GM23248 (cell line): ENCODE measurements around the gene MSX2. TPM values are rescaled to one million over a fixed set of nuclear protein-coding genes. Genes with fewer than 3 reads are reported as not detected.

Experiments
- DNase-seq: peaks from one replicate; pipeline ENCODE4 v3.0.0-alpha.2; 2015
- H2AFZ ChIP-seq: fragments of 200-600 bp; sonication (generic); 2 replicates; pipeline ENCODE4 v1.6.1; 2016; ENCODE audit warnings: antibody characterized with exemption
- H3F3A ChIP-seq: fragments of 200-600 bp; sonication (generic); 2 replicates; pipeline ENCODE4 v1.6.1; 2016; ENCODE audit warnings: mild to moderate bottlenecking, antibody characterized with exemption, mixed run types; ENCODE audit not compliant: insufficient read depth
- H3K27ac ChIP-seq: fragments of 200-600 bp; sonication (generic); 2 replicates; pipeline ENCODE4 v1.5.1; 2016; ENCODE audit warnings: mild to moderate bottlenecking
- H3K27me3 ChIP-seq: fragments of 200-600 bp; sonication (generic); replicated peaks from 2 replicates; pipeline ENCODE4 v1.6.1; 2016; ENCODE audit warnings: mild to moderate bottlenecking; ENCODE audit not compliant: insufficient read depth
- H3K36me3 ChIP-seq: fragments of 200-600 bp; sonication (generic); 2 replicates; pipeline ENCODE4 v1.6.1; 2016; ENCODE audit warnings: low read depth, mild to moderate bottlenecking
- H3K4me1 ChIP-seq: fragments of 200-600 bp; sonication (generic); 2 replicates; pipeline ENCODE4 v1.6.1; 2016; ENCODE audit warnings: mild to moderate bottlenecking; ENCODE audit not compliant: insufficient read depth
- H3K4me2 ChIP-seq: fragments of 200-600 bp; sonication (generic); one replicate; pipeline ENCODE4 v1.6.1; 2016; ENCODE audit warnings: mild to moderate bottlenecking; ENCODE audit not compliant: unreplicated experiment
- H3K4me3 ChIP-seq: fragments of 200-600 bp; sonication (generic); 2 replicates; pipeline ENCODE4 v1.5.1; 2016; ENCODE audit warnings: mild to moderate bottlenecking
- H3K79me2 ChIP-seq: fragments of 200-600 bp; sonication (generic); 2 replicates; pipeline ENCODE4 v1.6.1; 2016; ENCODE audit warnings: mild to moderate bottlenecking; ENCODE audit not compliant: insufficient read depth
- H3K9ac ChIP-seq: fragments of 200-600 bp; sonication (generic); 2 replicates; pipeline ENCODE4 v1.6.1; 2016; ENCODE audit warnings: mild to moderate bottlenecking
- H3K9me2 ChIP-seq: fragments of 200-600 bp; sonication (generic); 2 replicates; pipeline ENCODE4 v1.6.1; 2016; ENCODE audit warnings: mixed run types, mild to moderate bottlenecking, moderate library complexity; ENCODE audit not compliant: insufficient read depth
- H3K9me3 ChIP-seq: fragments of 200-600 bp; sonication (generic); one replicate; pipeline ENCODE4 v1.6.1; 2017; ENCODE audit warnings: low read depth
- H4K20me1 ChIP-seq: fragments of 200-600 bp; sonication (generic); 2 replicates; pipeline ENCODE4 v1.6.0; 2016; ENCODE audit not compliant: insufficient read depth
- EZH2 ChIP-seq: fragments of 200-600 bp; sonication (generic); IDR thresholded peaks from 2 replicates; pipeline ENCODE4 v1.6.1; 2018; ENCODE audit warnings: antibody characterized with exemption, mild to moderate bottlenecking; ENCODE audit not compliant: insufficient read depth, poor library complexity, severe bottlenecking
- EZH2phosphoT487 ChIP-seq: fragments of 200-600 bp; sonication (generic); IDR thresholded peaks from 2 replicates; pipeline ENCODE4 v1.6.1; 2018; ENCODE audit warnings: antibody characterized with exemption, moderate library complexity, mild to moderate bottlenecking, low read depth; ENCODE audit not compliant: insufficient read depth
- WGBS, 2 experiments: methylation state at CpG; one replicate each; pipeline ENCODE4 v1.1.6; 2015 to 2017; ENCODE audit warnings: low lambda C conversion rate in 2 of 2, low coverage in 1 of 2; ENCODE audit errors: missing lambda C conversion rate in 2 of 2; 5-methylcytosine and 5-hydroxymethylcytosine counted together
- in situ Hi-C: fragments of 300-500 bp; cut with MboI; formaldehyde crosslinking; loops from 2 replicates; pipeline ENCODE4 v1.15.0; 2020
- polyA plus RNA-seq: library from polyadenylated mRNA; unstranded; fragments of >200 nt; fragmentation: Nextera tagmentation; extraction: Ambion mirVana; gene quantifications from 2 replicates; pipeline ENCODE4 v1.2.1, GENCODE V29; 2016
- total RNA-seq: library from RNA; depleted of rRNA; stranded (reverse); fragments of >200 nt; shearing (Covaris generic); gene quantifications from 2 replicates; pipeline ENCODE4 v1.2.3, GENCODE V29; 2014

Gene MSX2
- total and polyA plus RNA-seq, 2 experiments from 2014 or later: 2.4 TPM

DNA sequence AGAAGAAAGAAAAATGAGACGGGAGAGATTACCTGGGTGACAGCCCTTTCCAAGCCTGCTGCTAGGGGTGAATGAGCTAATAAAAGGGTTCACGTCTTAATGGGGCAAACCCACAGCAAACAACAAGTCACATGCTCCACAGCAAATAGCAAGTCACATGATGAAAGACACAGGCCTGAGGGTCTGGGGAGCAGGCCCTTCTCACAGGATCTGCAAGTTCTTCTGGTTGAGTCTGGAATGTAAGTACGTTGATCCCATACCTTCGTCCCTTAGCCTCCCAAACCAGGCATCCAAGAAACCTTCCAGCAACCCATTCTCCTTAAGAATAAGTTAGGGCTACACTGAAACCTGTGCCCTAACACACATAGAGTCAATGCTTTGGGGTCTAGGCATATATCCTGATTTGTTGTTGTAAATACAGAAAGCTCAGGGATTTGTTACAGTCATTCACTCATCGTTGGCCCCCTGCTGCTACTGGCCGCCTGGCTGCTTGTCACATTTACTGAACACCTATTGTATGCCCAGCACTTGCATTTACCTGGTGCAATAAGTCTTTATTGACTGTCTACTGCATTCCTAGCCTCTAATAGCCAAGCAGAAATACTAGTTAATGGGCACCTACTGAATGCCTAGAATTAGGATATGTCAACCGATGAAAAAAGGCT, 43.3 kb upstream of the MSX2 start:
- no peak for DNase-seq
- H3K4me3 ChIP-seq: no peak overlapping the region
- H3F3A ChIP-seq: no peaks in the 10 kb centered on the region
- no peak overlapping the region for H2AFZ ChIP-seq
- H3K9me3 ChIP-seq: no peaks in the 10 kb centered on the region
- WGBS, 2 experiments: 29 to 31% methylated on average over 7 of the region's 7 CpGs
- H3K36me3 ChIP-seq: no peaks in the 10 kb centered on the region
- H3K27ac ChIP-seq: no peak overlapping the region
- TF ChIP-seq EZH2phosphoT487: no peak
- no peak for TF ChIP-seq EZH2
- H3K9ac ChIP-seq: no peak overlapping the region
- no peak overlapping the region for H3K4me2 ChIP-seq
- H3K4me1 ChIP-seq: no peaks in the 10 kb centered on the region
- no peaks in the 10 kb centered on the region for H3K79me2 ChIP-seq
- no peaks in the 10 kb centered on the region for H4K20me1 ChIP-seq
- in situ Hi-C loops: no loop called here
- no peaks in the 10 kb centered on the region; the same call in 1 of the 2 replicates for H3K27me3 ChIP-seq
- no peaks in the 10 kb centered on the region for H3K9me2 ChIP-seq

DNA sequence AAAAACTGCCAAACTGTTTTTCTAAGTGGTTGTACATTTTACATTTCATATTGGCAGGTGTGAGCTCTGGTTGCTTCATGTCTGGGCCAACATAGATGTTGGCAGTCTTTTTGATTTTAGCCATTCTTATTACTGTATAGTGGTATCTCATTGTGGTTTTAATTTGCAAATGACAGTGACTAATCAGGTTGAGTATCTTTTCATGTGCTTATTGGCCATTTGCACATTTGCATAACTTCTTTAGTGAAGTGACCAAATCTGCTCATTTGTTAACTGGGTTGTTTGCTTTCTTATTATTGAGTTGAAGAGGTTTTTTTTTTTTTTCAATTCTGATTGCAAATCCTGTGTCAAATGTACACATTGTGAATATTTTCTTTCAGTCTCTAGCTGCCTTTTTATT, 36.9 kb upstream of the MSX2 start:
- Histone ChIP-seq H3K9me2 (no peaks in the 10 kb centered on the region), H3K4me2 (no peak overlapping the region), H4K20me1 (no peaks in the 10 kb centered on the region), H3K4me3 (no peak overlapping the region), H3K9me3 (no peaks in the 10 kb centered on the region), H3K27me3 (peaks cover 39% of the 10 kb centered on the region), H3K4me1 (no peaks in the 10 kb centered on the region), H3K79me2 (no peaks in the 10 kb centered on the region), H3K36me3 (no peaks in the 10 kb centered on the region), H2AFZ (no peak overlapping the region), H3K9ac (no peak overlapping the region), H3F3A (no peaks in the 10 kb centered on the region), H3K27ac (no peak overlapping the region)
- no peak for TF ChIP-seq EZH2phosphoT487
- in situ Hi-C loops: no loop called here
- DNase-seq: no peak

DNA sequence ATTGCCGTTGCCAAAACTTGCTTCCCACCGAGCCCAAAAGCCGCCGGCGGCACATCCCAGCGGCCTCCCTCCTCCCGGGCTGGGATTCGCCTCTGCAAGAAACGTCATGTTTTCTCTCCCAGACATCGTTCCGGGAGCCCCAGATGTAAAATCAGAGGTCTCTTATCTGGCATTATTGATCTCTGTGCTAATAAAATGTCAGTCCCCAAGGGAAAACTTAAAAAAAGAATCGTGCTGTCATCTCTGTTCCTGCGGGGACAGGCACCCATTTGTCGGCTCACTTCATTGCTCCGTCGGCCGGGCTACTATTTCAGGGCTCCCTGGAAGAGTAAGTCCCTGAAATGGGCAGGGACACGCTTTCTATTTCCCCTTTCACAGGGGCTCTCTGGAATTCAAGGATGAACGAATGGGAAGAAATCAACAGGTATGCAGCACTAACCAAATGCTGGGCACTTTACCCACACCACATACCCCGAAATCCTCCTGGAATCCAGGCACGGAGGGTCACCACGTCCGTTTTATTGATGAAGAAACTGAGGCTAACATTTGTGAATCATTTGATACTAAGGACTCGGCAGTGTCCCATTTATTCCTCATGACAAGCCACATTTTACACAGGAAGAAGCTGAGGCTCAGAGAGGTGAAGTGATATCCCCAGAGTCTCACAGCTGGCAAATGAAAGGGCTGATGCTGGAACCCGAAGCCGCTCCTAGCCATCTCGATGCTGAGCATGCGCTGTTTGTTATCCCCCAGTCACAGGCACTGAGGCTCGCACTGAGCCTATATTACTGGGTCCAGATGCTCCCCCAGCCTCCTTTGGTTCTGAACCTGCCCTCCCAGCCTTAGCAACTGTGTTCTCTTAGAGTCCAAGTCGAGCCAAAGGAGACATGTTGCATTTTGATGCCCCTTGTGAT, 35.7 kb upstream of the MSX2 start:
- Histone ChIP-seq H3K4me3 (no peak overlapping the region), H3K4me1 (no peaks in the 10 kb centered on the region), H3K9me3 (no peaks in the 10 kb centered on the region), H3K27ac (no peak overlapping the region), H3K9me2 (no peaks in the 10 kb centered on the region), H4K20me1 (no peaks in the 10 kb centered on the region), H3K4me2 (no peak overlapping the region), H3F3A (no peaks in the 10 kb centered on the region), H3K79me2 (no peaks in the 10 kb centered on the region), H2AFZ (no peak overlapping the region), H3K27me3 (peaks cover 51% of the 10 kb centered on the region), H3K9ac (no peak overlapping the region), H3K36me3 (no peaks in the 10 kb centered on the region)
- in situ Hi-C loops: no loop called here
- peak; percentile 63 for TF ChIP-seq EZH2
- TF ChIP-seq EZH2phosphoT487: no peak
- DNase-seq: no peak
- 7% methylated on average over 30 of the region's 30 CpGs for WGBS, 2 experiments

DNA sequence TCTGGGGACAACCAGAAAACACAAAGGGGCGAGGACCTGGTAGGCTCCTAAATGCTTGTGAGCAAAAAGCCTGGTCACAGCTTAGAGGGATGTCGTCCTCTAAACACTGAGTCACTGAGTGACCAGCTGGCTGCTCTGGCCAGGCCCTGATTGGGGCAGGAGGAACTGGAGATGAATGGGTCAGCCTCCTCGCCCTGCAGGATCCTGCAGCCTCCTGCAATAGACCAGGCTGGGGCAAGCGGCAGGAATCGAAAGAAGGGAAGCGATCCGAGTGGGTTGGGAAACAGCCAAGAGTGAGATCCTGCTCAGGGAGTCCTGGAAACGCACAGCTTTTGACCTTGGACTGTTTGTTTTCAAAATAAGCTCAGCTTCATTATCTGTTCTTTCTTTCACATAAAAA, 34.1 kb upstream of the MSX2 start:
- 42 to 51% methylated on average over 8 of the region's 8 CpGs for WGBS, 2 experiments
- Histone ChIP-seq H2AFZ (no peak overlapping the region), H3F3A (no peaks in the 10 kb centered on the region), H3K9me2 (no peaks in the 10 kb centered on the region), H3K4me3 (no peak overlapping the region), H3K27ac (no peak overlapping the region), H3K36me3 (no peaks in the 10 kb centered on the region), H3K27me3 (peaks cover 67% of the 10 kb centered on the region), H4K20me1 (no peaks in the 10 kb centered on the region), H3K4me1 (no peaks in the 10 kb centered on the region), H3K4me2 (no peak overlapping the region), H3K9ac (no peak overlapping the region), H3K79me2 (no peaks in the 10 kb centered on the region), H3K9me3 (no peaks in the 10 kb centered on the region)
- in situ Hi-C loops: no loop called here
- DNase-seq: peak; percentile 17
- TF ChIP-seq EZH2 (no peak), EZH2phosphoT487 (no peak)
